ENCODE results near the gene S100A4.

DNA sequence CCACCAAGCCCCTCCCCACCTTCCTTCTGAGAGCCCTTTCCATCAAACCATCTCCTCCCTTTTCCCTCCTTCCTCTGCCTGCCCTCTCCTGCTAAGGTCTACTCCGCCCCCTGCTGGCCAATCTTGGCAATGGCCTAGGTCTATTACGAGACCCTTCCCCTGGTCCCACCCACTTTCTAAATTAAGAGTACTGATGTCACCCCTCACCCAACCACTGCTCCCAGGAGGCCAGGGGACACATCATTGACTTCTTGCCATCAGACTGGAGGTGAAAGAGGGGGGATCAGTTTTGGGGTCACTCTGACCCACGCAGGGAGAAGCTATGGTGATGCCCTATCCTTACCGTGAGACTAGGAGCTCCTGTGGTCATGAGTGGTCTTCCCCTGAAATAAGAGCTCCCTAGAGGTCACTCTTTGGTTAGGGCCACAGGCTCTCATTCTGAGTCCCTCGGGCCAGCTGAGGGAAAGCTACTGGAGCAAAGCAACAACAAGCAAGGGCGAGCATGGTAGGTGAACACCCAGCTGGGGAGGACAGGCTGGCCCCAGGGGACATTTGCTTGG, 50.5 kb downstream of the S100A4 start:
- TF ChIP-seq, protein P1, sequence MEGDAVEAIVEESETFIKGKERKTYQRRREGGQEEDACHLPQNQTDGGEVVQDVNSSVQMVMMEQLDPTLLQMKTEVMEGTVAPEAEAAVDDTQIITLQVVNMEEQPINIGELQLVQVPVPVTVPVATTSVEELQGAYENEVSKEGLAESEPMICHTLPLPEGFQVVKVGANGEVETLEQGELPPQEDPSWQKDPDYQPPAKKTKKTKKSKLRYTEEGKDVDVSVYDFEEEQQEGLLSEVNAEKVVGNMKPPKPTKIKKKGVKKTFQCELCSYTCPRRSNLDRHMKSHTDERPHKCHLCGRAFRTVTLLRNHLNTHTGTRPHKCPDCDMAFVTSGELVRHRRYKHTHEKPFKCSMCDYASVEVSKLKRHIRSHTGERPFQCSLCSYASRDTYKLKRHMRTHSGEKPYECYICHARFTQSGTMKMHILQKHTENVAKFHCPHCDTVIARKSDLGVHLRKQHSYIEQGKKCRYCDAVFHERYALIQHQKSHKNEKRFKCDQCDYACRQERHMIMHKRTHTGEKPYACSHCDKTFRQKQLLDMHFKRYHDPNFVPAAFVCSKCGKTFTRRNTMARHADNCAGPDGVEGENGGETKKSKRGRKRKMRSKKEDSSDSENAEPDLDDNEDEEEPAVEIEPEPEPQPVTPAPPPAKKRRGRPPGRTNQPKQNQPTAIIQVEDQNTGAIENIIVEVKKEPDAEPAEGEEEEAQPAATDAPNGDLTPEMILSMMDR (IDR thresholded peaks at IDR 0.05; ENCODE audit: insufficient read depth, low read depth, low read length) = peak; percentile 86
- no peak for TF ChIP-seq EZH2 (IDR thresholded peaks at IDR 0.05; ENCODE audit: insufficient read depth, low read length)

Data from astrocyte (in vitro differentiated cells and primary cell).